K562 (cell line): Measurements from ENCODE around the gene ATG4D.

ENCODE experiments used
- ATF6 ChIP-seq: sonication (generic); formaldehyde crosslinking; IDR thresholded peaks from 2 replicates; pipeline ENCODE4 v1.4.0; 2020; ENCODE audit warnings: mild to moderate bottlenecking, missing genetic modification reagents
- GTF2F1 ChIP-seq: IDR thresholded peaks from 2 replicates; pipeline ENCODE4 v1.6.1; 2011; ENCODE audit warnings: low read depth, low read length, improper control_type of control experiment
- IRF1 ChIP-seq: sonication (generic); formaldehyde crosslinking; IDR thresholded peaks from 2 replicates; pipeline ENCODE4 v1.8.0; 2022; ENCODE audit warnings: missing genetic modification reagents, mild to moderate bottlenecking, borderline replicate concordance
- JUN ChIP-seq, 2 experiments: sonication (generic) in 1 of 2; formaldehyde crosslinking in 1 of 2; IDR thresholded peaks; 2 replicates each; pipeline versions ENCODE4 v1.6.1 to v1.8.0; 2012 to 2022; ENCODE audit warnings: borderline replicate concordance in 2 of 2, mild to moderate bottlenecking in 2 of 2, improper control_type of control experiment in 1 of 2, low read depth in 1 of 2, low read length in 1 of 2, missing genetic modification reagents in 1 of 2
- NRF1 ChIP-seq, 2 experiments: fragments of 450-650 bp; IDR thresholded peaks in 1 of 2; conservative IDR thresholded peaks in 1 of 2; 2 replicates each; pipeline ENCODE4 v1.6.1; 2014; ENCODE audit warnings: mild to moderate bottlenecking in 2 of 2
- POLR2A ChIP-seq: fragments of 450-650 bp; conservative IDR thresholded peaks from 2 replicates; pipeline ENCODE4 v1.6.1; 2016
- POLR2AphosphoS5 ChIP-seq: IDR thresholded peaks from 2 replicates; pipeline ENCODE4 v1.6.1; 2011; ENCODE audit warnings: mild to moderate bottlenecking, low read depth, low read length, moderate library complexity; ENCODE audit not compliant: control insufficient read depth, insufficient read depth
- ZNF354B ChIP-seq: fragments of 250-450 bp; sonication (Bioruptor Pico); IDR thresholded peaks from 2 replicates; pipeline ENCODE4 v1.4.0; 2020
- TF ChIP-seq, protein P1 (sequence below): fragments of 250-450 bp; sonication (Bioruptor Pico); IDR thresholded peaks from 2 replicates; pipeline ENCODE4 v1.8.0; 2021; ENCODE audit warnings: moderate library complexity, mild to moderate bottlenecking, inconsistent platforms

DNA sequence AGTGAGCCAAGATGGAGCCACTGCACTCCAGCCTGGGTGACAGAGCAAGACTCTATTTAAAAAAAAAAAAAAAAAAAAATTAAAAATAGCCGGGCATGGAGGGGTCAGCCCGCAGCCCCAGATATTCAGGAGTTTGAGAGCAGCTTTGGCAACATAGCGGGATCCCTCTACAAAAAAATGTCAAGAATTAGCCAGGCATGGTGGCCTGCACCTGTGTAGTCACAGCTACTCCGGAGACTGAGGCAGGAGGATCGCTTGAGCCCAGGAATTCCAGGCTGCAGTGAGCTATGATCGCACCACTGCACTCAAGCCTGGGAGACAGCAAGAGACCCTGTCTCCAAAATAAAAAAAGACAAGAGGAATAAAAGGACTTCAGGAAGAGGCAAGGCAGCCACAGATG lies 42.7 kb downstream of the ATG4D start:
- TF ChIP-seq POLR2AphosphoS5 = no peak
- TF ChIP-seq ATF6 = no peak
- no peak for TF ChIP-seq ZNF354B (CRISPR knock-in tag)
- TF ChIP-seq, protein P1, sequence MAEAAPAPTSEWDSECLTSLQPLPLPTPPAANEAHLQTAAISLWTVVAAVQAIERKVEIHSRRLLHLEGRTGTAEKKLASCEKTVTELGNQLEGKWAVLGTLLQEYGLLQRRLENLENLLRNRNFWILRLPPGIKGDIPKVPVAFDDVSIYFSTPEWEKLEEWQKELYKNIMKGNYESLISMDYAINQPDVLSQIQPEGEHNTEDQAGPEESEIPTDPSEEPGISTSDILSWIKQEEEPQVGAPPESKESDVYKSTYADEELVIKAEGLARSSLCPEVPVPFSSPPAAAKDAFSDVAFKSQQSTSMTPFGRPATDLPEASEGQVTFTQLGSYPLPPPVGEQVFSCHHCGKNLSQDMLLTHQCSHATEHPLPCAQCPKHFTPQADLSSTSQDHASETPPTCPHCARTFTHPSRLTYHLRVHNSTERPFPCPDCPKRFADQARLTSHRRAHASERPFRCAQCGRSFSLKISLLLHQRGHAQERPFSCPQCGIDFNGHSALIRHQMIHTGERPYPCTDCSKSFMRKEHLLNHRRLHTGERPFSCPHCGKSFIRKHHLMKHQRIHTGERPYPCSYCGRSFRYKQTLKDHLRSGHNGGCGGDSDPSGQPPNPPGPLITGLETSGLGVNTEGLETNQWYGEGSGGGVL (CRISPR knock-in tag) = no peak
- TF ChIP-seq NRF1 (conservative IDR thresholded peaks at IDR 0.05 in 1 of 2, IDR thresholded peaks at IDR 0.05 in 1 of 2) = no peak
- TF ChIP-seq JUN (IDR thresholded peaks at IDR 0.05; ENCODE audit: borderline replicate concordance, low read depth, low read length) = no peak
- TF ChIP-seq JUN (CRISPR knock-in tag; IDR thresholded peaks at IDR 0.05; ENCODE audit: borderline replicate concordance) = no peak
- TF ChIP-seq POLR2A = no peak
- no peak for TF ChIP-seq IRF1 (CRISPR knock-in tag)
- TF ChIP-seq GTF2F1 = no peak
